GM19238 (cell line): Measurements from ENCODE around the gene ECEL1.

Experiments
- DNase-seq: peaks from one replicate; pipeline ENCODE4 v3.0.0; 2011; ENCODE audit warnings: low spot score; ENCODE audit not compliant: insufficient read length

The ECEL1 gene

DNA sequence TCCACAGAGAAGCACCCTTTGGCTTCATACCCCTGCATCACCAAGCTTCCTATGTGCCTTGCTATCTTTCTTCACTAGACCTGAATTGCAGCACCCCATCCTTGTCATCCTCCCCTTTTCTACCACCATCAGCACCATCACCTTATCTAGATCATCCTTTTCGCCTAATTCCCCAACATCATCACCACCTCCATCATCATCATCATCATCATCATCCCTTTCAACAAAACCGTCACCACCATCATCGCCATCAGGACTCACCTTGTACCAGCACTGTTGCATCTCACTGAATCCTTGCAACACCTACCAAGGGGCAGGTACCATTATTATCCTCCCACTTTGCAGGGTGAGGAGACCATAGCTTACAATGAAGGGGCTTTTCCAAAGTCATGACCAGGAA lies 10.8 kb upstream of the ECEL1 start:
- no peak for DNase-seq

DNA sequence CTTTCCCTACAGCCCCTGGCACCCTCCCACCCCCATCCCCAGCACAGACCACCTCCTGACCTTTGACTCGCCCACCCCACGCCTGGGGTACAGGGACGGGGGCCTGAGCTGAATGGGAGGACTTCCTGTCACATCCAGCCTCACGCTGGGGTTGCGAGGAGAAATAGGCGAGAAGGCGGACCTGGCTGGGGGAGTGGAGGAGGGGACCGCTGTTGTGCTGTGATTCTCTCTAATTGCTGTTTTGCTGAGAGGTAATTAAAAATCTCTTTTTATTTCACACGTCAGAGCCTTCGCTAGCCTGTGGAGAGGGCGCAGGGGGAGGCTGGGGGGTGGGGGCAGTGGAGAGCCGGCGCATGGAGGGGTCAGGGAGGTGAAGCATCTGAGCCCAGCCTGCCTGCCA lies 9.7 kb upstream of the ECEL1 start:
- DNase-seq, result no peak

DNA sequence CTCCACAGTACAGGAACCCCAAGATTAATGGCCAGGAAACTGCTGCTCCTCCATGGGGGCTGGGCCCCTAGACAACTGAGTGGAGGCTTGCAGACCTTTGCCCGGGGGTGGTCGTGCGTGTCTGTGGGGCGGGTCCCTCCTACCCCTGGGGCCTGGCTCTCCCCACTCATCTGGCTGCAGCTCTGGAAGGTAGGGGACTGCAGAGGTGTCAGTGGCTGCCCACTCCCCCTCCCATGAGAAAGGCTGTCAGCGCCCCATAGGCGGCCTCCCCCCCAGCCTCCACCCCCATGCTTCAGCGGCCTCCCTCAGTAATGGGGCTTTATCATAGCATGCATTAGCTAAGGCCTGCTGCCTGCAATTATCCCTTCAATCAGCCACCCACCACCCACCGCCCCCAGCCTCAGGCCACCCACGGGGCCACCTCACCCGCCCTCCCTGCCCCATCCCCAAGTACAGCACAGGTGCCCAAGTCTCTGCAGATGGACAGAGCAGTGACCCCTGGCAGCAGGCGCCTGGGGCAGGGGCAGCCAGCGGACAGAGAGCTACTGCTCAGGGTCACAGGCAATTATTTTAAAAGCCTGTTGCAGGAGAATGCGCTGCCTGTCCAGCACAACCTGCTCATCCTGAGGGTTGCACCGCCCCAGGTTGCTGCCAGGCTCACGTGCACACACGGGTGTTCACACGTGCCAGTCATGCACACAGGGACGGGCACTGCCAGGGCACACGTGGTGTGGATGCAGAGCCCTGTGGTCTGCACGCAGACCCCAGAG lies 9.1 kb upstream of the ECEL1 start:
- DNase-seq, result no peak

DNA sequence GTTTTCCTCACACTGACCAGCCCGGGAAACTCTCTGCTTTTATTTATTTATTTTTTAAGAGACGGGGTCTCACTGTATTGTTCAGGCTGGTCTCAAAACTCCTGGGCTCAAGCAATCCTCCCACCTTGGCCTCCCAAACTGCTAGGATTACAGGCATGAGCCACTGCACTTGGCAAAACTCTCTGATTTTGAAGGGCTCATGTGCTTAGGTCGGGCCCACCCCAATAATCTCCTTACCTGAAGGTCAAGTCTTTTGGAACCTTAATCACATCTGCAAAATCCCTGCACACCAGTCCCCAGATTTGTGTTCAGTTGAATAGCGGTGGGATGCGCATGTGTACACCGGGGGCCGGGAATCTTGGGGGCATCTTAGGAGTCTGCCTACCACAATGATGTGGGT lies 7.7 kb upstream of the ECEL1 start:
- DNase-seq, result no peak

DNA sequence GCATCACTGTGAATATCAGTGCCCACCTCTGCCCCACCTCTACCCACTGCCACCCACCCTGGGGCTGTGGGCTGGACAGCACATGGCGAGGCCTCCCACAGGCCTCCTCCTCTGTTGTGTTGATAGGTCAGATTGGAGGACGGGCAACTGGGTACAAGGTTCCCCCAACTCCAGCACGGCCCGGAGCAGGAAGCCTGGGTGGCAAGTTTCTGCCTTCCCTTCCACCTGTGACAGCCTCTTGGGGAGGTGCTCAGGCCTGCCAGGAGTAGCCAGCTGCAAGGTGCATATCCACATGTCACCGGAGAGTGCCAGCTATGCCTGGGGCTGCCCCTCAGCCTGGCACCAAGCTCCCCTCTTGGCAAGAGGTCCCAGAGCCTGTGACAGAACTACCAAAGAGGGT lies 6.9 kb upstream of the ECEL1 start:
- DNase-seq, result no peak

DNA sequence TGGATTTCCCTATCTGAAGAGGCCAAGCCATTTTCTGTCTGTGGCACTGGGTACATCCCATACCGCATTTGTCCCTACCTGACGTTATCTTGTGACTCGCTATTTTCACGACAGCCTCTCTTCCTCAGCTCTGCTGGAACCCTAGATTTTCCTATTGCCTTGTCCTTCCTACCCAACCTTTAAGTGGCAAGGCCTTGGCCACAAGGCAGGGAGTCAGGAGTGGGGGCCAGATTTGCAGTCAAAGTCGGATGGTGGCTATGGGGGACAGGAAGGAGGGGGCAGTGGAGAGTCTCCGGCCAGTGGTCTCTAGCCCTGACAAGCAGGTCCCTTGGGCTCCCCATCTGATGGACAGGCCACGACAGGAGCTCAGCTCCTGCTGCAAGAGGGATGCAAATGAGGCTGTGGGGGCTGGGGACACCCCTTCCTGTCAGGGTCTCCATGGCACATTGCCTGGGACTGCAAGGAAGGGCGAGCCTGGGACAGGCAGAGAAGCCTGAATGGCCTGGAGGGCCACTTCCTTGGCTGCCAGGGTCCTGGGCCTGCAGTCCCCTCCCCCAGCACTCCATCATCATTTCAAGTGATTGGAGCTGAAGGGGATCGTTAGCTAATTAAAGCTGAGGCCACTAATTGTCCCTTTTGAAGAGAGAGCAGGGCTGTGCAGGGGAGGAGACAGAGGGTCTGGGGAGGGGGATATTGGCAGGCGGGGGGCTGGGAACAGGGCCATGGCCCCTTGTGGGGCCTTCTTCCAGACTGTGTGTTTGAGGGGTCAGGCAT lies 6.3 kb upstream of the ECEL1 start:
- no peak for DNase-seq

DNA sequence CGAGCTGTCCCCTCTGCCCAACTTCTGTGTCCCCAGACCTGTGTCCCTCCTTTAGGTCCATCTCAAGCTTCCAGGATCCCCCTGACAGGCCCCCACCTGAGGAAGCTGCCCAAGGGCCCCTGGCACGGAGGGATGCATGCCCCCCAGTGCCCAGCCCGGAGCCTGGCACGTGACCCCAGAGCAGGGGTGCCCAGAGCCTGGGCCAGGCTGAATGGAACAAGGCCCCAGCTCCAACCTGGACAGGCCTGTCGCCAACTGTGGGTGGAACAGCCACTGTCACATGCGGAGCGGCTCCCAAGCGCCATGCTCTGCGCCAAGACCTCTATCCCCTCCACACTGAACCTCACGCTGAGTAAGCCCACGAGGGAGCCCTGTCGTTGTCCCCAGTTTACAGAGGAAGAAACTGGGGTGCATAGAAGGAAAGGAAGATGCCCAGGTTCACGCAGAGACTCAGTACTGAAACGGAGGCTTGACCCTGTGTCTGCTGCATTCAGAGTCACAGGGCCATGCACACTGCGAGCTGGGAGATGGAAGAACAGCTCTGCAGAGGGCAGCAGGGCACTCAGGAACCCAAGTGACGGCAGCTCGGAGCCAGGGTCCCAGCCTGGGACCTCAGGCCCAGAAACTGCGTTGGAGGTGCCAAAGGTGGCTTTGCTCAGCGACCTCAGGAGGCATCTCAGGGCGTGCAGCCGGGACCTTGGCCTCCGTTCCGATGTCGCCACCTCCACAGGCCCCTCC lies 5.5 kb upstream of the ECEL1 start:
- no peak for DNase-seq

DNA sequence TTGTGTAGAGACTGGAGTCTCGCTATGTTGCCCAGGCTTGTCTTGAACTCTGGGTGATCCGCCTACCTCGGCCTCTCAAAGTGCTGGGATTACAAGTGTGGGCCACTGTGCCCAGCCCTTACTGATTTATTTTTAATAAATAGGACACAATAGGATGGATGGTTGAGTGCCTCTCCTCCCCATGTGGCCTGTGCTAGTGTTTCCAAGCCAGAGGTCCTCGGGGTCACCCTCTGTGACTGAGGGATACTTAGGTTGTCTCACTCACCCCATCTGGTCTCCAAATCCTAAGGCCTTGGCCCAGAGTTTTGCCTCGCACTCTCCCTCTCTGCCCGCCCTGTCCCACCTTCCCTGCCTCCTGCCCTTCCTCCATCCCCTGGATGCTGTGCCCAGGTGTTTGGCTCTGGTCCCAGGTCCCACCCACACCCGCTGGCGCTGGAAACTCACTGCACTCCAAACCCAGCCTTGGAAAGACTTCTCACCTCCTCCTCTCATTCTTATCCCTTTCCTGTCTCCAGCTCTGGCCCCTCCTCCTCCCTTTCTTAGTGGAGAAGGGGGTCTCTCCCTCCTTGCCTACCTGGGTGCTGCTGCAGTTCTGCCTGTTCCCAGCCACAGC lies 4.7 kb upstream of the ECEL1 start:
- DNase-seq, result no peak

DNA sequence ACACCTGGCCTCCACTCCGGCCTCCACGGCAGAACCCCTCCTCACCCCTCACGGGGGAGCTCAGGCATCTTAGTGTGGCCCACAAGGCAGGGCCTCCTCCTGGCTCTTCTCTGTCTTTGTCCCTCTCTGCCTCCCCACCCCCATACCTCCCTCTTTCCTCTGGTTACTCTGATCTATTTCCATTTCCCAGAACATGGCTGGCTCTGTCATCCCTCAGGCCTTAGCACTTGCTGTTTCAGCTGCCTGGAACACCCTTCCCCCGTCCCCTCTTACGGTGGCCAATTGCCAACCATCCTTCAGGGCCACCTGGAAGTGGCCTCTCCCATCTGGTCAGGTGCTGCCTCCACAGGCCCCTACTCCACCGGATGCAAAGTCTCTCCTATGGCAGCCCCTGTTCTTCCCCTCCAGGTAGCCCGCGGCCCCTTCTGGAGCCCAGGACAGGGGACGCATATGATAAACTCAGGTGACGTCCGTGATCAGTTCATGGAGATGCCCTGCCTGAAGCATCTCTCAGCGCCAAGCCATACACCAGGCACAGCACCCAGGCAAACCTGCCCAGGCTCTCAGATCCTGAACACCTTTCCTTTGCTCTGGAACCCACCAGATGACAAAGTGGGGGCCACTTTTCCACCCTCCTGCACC lies 3.6 kb upstream of the ECEL1 start:
- DNase-seq, result no peak

DNA sequence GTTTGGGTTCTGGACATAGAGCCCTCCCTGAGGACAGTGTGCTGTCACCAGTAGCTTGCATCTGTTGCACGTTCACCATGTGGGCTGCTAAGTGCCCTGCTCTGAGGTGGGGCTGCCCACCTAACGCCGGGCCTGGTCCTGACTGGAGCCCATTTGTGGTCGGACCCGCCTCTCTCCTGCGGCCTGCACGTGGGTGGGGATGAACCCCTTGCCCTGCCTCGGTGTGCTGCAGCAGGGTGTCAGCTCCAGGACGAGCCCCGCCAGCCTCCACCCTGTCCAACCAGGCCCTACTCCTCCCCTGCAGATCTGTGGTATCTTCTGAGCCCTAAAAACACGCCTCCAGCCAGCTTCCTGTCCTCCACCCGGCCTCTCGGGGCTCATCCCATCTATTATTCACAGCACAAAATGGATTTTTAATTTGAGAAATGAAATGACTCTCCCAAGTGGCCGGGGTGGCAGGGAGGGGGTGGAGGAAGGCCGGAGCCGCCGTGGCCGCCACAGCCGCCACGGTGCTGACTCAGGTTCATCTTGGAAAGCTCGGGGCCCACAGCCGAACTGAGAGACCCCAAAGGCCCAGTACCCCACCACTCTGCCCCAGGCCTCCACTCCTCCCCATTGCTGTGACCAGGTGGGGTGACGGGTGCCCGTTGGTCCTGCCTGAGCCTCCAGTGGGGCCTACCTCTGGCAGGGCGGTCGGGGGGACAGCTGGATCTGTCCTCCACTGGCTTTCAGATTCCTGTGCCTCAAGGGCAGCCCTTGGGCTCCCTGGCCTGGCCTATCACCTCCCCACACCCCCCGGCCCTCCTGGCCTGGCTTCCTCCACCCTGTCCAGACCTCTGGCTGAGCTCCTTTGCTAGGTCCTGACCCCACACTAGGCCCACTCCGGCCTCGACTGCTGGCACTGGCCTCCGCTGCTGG lies 2.8 kb upstream of the ECEL1 start:
- DNase-seq, result no peak

DNA sequence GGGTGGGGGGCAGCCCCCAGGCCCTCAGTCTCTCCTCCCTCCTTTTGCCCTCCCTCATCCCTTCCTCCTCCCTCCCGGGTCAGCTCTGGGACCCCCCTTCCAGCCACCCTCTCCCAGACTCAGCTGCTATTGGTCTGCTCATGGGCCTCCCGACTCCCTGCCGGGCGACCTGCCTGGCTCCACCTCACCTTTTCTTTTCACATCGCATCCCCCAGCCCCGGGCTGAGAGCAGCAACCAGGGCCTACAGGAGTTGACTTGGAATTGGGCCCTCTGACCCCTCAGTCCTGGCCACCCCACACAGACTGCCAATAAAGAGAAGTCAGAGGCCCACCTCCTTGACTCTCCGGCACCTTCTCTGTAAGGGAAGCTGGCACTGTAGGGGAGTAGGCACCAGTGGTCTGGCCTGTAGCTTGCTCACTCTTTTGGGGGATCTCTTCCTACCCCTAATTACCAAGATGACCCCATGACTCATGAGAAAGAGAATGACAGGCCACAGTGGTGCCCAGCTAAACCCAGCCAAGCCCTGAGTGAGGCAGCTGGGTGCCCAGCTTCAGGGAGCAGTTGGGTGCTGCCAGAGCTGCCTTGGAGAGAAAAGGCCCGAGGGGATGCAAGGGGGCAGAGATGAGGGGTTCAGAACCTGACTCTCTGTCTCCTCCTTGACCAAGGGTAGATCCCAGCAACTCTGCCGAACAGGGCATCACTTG lies 2.0 kb upstream of the ECEL1 start:
- no peak for DNase-seq

DNA sequence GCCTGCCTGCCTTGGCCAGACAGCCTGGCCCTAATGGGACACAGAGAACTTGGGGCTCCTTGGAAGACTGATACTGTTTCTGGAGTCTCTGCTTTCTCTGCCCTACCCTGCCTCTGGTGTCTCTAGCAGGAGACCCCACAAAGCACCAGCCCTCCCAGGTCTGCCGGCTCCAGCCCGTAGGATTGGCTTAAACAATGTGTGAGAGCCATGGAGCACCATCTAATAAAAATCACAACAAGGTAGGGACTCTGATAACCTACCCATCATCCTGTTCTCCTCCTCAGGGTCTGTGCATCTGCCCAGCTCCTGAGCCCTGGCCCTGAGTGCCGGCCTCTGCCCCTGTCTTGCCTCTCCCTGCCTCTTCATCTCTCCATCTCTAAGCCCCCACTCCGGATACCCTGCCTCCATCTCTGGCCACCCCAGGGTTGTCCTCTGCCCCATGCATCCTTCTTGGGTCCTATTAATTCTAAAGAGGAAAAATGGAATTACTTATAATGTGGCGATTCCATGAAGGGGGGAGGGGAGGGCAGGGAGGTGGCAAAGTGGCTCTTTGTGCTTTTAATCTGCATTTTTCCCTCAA lies 1.2 kb upstream of the ECEL1 start:
- DNase-seq, result no peak

DNA sequence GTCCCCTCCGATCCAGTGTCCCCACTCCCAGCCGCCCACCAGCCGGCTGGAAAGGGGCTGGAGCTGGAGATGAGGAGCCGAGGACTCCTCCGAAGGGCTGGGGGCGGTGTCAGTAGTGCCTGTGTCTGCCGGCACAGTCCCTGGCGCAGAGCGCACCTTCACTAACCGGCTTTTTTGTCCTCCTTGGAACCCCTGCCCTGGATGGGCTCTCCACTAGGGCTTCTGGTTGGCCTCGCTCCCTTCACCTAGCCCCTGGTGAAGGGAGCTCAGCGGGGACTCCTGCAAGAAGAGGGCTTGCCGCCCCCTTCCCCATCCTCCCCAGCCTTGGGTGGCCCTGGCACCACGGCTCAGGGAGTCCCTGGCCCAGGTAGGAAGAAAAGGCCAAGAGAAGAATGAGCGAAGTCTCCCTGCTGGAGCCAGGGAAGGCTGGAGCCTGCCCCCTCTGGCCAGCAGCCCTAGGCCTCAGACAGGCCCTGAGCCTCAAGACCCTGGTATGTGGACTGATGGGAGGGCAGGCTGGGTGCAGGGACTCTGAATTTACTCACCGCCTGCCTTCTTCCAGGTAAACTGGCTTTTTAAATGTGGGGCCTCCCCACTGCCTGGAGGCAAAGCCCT lies 570 bp upstream of the ECEL1 start:
- DNase-seq, result no peak

DNA sequence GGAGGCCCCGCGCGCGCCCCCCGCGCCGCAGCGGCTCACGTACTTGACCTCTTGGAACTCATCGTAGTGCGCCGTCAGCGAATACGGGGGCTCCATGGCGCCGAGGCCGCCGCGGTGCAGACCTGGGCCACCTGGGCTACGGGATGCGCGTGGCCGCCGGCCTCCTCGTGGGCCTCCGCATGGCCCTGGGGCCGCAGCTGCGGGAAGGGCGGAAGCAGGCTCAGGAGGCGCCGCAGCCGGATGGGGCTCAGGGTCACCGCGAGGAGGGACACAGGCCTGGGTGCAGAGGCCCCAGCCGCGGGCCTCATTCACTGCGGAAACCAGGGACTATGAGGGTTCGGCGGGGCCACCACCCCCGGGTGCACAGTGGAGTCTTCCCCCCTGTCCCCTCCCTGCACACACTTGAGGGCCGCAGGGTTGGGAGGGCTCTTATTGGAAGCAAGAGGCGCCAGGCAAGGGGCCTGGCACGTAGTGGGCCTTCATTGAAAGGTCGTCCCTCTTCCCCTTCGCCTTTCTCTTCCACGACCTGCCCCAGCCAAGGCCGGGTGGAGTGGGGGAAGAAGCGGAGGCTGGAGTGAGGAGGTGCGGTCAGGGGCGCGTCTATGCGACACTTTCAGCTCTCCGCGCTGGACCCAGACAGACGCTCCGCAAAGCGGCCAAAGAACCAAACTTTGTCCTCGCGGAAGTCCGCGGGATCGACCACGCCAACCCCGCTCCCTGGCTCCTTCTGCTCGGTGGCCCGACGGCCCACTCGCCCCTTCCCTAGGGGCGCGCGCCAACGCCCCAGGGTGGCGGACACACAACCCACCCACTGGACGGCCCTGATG lies 863 bp downstream of the ECEL1 start:
- no peak for DNase-seq

DNA sequence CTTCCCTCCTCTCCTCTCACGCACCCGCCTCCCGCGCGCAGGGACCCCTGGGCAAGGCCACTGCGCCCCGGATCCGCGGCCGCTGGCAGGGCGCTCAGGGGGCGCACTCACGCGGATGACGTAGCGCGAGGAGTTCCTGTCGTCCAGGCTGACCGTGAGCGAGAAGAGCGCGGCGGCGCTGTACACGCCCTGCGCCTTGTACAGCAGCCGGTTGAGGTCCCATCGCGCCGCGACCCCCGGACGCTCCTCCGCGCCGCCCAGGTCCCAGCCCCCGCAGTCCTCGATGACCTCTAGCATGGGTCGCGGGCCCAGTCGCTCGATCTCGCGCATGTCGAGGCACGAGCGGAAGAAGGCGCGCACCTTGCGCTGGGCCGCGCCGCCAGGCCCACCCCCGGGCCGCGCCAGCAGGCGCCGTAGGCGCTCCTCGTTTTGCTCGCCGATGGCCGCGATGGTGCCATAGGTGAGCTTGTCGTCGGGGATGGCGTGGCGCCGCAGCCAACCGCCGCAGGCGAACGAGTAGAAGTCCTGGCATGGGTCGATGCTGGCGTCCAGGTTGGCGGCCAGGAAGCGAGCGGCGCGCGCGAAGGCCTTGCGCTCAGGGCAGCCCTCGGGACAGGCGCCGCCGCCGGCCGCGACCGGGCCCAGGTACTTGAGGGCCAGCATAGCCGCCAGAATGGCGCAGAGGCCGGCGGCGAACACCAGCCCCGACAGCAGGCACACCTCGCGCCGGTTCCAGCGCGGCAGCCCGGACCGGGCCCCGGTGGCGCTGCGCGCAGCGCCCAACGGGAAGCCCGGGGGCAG lies 1.7 kb downstream of the ECEL1 start:
- no peak for DNase-seq

DNA sequence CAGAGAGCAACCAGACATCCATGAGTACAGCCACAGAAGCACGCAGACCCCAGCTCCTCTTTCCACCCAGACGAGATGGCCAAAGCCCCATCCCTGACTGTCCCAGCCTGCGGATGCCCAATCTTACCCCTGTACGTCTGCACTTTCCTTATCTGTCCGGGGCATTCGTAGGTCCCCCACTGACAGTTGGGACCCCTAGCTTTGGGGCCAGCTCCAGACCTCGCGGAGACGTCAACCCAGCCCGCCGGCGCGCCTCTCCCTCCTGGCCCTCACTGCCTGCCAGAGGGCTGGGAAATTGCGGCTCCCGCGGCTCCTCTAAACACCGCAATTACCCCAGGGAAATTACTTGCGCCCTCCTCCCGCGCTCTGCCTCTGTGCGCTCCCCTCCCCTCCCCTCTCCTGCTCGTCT lies 2.3 kb downstream of the ECEL1 start:
- no peak for DNase-seq
